ENCODE data around the gene WNT3. TPM values are rescaled to one million over a fixed set of nuclear protein-coding genes. Genes with fewer than 3 reads are reported as not detected.

WNT3 gene
- total RNA-seq, 4 donors from 2014 or later = 0.49 to 3.5 (median 2.2) TPM

- Histone ChIP-seq H3K36me3 (no peaks in the 10 kb centered on the region), H3K9me3 (no peaks in the 10 kb centered on the region), H3K27ac (no peak overlapping the region), H3K4me3 (no peak overlapping the region), H3K4me1 (peaks cover 19 to 39% (median 20%) of the 10 kb centered on the region in 3 donors), H3K27me3 (peaks cover 0 to 74% (median 25%) of the 10 kb centered on the region in 4 donors)
- no peak for DNase-seq
- intact Hi-C loops (cut with DNase I) = no loop called here
- WGBS, 2 donors = 16% methylated on average over 4 to 5 of the region's 35 CpGs
- no peak for TF ChIP-seq POLR2A (IDR thresholded peaks at IDR 0.05)
- TF ChIP-seq, protein P1, sequence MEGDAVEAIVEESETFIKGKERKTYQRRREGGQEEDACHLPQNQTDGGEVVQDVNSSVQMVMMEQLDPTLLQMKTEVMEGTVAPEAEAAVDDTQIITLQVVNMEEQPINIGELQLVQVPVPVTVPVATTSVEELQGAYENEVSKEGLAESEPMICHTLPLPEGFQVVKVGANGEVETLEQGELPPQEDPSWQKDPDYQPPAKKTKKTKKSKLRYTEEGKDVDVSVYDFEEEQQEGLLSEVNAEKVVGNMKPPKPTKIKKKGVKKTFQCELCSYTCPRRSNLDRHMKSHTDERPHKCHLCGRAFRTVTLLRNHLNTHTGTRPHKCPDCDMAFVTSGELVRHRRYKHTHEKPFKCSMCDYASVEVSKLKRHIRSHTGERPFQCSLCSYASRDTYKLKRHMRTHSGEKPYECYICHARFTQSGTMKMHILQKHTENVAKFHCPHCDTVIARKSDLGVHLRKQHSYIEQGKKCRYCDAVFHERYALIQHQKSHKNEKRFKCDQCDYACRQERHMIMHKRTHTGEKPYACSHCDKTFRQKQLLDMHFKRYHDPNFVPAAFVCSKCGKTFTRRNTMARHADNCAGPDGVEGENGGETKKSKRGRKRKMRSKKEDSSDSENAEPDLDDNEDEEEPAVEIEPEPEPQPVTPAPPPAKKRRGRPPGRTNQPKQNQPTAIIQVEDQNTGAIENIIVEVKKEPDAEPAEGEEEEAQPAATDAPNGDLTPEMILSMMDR (IDR thresholded peaks at IDR 0.05) = peak; percentile 25 to 79 (median 48)
These were observed 4.0 kb upstream of the WNT3 start for GRCh38 chr17:46822388-46822921.

DNA sequence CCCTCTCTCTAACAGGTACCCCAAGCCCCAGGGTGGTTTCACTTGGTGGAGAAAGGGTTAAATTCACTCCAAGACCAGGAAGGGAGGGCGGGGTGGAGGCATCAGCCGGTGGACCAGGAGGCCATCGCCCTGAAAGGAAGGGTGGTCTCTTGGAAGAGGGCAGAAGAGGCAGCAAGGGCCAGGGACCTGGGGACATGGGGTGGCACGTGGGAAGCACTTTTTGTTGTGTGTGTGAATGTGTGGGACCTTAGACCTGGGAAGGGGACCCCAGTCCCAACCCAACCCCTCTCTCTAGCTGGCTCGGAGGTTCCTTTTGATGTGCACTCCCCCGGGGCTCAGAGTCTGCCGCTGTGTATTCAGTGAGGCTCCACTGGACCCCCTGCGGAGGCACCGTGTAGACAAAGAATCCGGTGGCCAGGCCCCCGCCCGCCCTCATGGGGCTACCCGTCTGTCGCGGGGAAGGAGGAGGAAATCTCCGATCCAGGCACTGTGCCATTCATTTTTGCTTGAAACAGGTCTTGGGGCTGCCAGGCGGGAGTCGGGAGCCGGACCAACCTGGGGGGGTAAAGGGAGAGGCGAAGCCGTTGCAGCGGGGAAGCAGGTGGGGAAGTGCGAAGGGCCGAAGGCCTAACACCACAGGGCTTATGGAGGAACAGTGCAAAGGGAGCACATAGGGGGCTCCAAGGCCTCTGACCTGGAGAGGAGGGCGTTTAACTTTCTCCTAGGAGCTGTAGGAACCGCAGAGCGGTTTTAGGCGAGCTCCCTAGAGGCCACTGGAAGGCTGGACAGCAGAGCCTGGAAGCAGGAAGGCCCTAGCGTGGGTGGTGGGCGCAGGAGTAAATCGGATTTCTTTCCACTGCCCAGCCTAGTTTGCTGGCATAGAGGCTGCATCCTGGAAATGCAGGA is 3.2 kb upstream of the WNT3 start:
- 42 to 48% methylated on average over 13 to 18 of the region's 31 CpGs for WGBS, 2 donors
- DNase-seq = no peak
- TF ChIP-seq, protein P1 (IDR thresholded peaks at IDR 0.05) = no peak
- TF ChIP-seq POLR2A (IDR thresholded peaks at IDR 0.05) = no peak
- Histone ChIP-seq H3K4me3 (no peak overlapping the region), H3K27me3 (peaks cover 0 to 81% (median 29%) of the 10 kb centered on the region in 4 donors), H3K9me3 (no peaks in the 10 kb centered on the region), H3K36me3 (no peaks in the 10 kb centered on the region), H3K4me1 (peaks cover 19 to 39% (median 20%) of the 10 kb centered on the region in 3 donors), H3K27ac (no peak overlapping the region)
- intact Hi-C loops (cut with DNase I) = no loop called here

GRCh38 chr17:46820592-46821450 is 2.3 kb upstream of the WNT3 start:
- Histone ChIP-seq H3K27ac (no peak overlapping the region), H3K4me3 (no peak overlapping the region), H3K4me1 (peaks cover 19 to 43% (median 20%) of the 10 kb centered on the region in 3 donors), H3K27me3 (peaks cover 0 to 90% (median 29%) of the 10 kb centered on the region in 4 donors), H3K36me3 (no peaks in the 10 kb centered on the region), H3K9me3 (no peaks in the 10 kb centered on the region)
- intact Hi-C loops (cut with DNase I) = no loop called here
- WGBS, 2 donors = 65 to 77% methylated on average over 4 to 6 of the region's 13 CpGs
- no peak for DNase-seq
- TF ChIP-seq POLR2A (IDR thresholded peaks at IDR 0.05) = no peak
- TF ChIP-seq, protein P1 (IDR thresholded peaks at IDR 0.05) = no peak

GRCh38 chr17:46819906-46820351 is 1.4 kb upstream of the WNT3 start:
- WGBS, 2 donors = 21 to 47% methylated on average over 6 to 7 of the region's 24 CpGs
- TF ChIP-seq, protein P1 (IDR thresholded peaks at IDR 0.05) = no peak
- TF ChIP-seq POLR2A (IDR thresholded peaks at IDR 0.05) = no peak
- H3K9me3 ChIP-seq = no peaks in the 10 kb centered on the region
- no peak for DNase-seq
- no peak overlapping the region for H3K27ac ChIP-seq
- peaks cover 19 to 48% (median 20%) of the 10 kb centered on the region in 3 donors for H3K4me1 ChIP-seq
- peak overlapping the region in 1 of 4 donors; percentile 66 for H3K4me3 ChIP-seq
- no peaks in the 10 kb centered on the region for H3K36me3 ChIP-seq
- intact Hi-C loops (cut with DNase I) = no loop called here
- peaks cover 0 to 96% (median 29%) of the 10 kb centered on the region in 4 donors for H3K27me3 ChIP-seq

Measured in esophagus squamous epithelium (tissue), 5 donors.